Mesangial cell (primary cell): ENCODE data around the gene MRPS34. TPM values are rescaled to one million over a fixed set of nuclear protein-coding genes. Genes with fewer than 3 reads are reported as not detected.

ENCODE experiments used
- total RNA-seq: library from RNA; depleted of rRNA; stranded (reverse); fragments of >200 nt; gene quantifications from 2 replicates; pipeline ENCODE4 v1.2.3, GENCODE V29; 2015

Gene MRPS34
- 108 and 161 TPM in 2 replicates for total RNA-seq

GRCh38 chr16:1772908-1773702 is at the start of gene MRPS34:
Gene MRPS34 (minus strand): TSS chr16:1773134. CDS start chr16:1773119, 15 bp downstream.

DNA sequence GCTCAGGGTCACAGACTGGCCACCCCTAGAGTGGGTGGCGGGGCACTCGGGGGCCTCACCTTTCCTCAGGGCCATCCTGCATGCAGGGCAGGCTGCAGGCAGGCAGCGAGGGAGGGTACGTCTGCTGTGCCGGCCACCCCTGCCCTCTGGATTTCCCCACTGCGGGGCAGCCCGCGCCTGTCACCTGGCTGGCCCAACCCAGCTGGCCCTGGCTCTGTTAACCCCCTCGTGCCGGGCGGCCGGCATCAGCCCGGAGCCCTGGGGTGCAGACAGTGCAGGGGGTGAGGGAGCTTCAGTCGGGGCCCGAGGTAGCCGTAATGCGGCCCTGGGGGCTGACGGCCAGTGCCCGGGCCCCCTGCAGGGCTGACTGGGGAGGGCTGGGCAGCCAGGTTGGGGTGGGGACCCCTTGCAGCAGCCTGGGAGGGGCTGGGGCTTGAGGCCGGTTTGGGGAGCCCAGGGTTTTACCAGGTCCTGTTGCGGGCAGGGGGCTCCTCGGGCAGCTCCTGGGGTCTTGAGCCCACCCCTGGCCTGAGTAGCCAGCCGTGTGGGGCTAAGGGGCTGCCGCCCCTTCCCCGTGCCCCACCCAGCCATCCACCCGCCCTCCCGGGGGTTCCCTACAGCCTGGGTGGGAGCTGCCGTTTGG is 20.8 kb upstream of the MRPS34 start, which contains the start of gene IGFALS:
Gene IGFALS (minus strand): TSS at position 128 of the 643 bp plus-strand sequence. CDS start 53 bp downstream, at position 75.

DNA sequence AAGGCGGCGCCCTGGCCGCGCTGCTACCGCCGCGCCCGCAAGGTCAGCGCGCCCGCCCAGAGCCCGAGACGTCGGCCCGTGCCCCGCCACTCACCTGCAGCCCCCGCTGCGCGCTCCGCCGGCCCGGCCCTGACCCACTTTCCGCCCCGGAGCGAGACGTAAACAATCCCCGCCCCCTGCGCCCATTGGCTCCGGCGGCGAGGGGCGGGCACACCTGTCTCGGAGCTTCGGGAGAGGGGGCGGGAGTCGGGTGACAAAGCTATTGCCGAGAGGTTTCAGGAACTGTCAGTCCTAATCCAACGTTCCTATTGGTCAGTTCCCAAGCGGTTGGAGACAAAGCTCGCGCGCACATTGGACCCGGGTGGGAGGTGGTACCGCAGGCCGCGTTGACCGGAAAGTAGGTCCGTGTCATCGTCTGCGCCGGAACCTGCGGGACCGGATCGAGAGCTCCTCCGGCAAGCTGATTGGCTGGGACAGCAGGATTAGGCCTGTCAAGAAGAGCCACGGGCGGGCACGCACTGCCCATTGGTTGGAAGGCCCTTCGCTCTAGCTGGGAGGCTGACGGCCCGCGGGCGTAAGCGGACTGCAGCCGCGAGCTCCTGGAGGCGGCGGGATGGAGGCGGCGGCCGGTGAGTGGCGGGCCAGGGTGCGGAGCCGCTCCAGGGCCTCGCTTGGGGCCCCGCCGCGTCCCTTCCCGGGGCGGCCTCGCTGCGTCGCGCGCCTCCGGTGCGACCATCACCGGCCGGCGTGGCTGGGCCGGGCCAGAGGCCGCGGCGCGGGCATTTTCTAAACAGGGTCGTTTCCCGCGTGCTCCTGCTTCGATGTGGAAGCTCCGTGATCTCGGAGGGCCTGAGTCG is 9.7 kb upstream of the MRPS34 start, which contains the start of the genes NUBP2 and SPSB3:
Gene NUBP2 (plus strand): TSS at position 553 of the 857 bp plus-strand sequence. CDS start 61 bp downstream, at position 614.
Gene SPSB3 (minus strand): TSS at position 164 of the 857 bp plus-strand sequence. CDS start 1,088 bp downstream, outside the sequence.

GRCh38 chr16:1772362-1772907 is 499 bp downstream of the MRPS34 start, which contains the start of gene EME2:
Gene EME2 (plus strand): TSS chr16:1772810. CDS start chr16:1773228, 418 bp downstream.

DNA sequence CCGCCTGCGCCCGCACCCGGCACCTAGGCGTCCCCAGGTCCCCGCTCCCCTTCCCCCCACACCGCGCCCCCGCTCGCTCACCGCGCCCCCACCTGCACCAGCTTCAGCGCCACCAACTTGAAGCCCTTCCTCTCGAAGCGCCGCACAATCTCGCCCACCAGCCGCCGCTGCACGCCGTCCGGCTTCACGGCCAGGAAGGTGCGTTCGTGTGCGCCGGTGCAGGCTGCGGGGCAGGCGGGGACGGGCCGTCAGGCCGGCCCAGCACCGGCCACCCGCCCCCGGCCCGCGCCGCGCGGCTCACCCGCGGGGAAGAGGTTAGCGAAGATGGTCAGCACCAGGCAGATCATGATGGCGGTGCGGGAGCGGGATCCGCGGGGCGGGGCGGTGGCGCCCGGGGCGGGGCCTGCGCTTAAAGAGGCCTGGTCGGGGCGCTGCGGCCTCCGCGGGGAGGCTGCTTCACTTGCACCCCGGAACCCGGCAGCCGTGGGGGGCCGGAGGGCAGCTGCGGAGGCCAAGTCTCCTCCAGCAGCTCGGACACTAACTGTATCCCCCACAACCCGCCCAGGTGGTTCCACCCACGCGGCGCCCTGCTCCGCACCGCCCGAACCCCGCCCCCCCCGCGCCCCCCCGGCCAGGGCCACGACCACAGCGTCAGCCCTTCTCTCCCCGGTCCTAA is 1.6 kb downstream of the MRPS34 start, which contains the start of gene NME3:
Gene NME3 (minus strand): TSS at position 356 of the 676 bp plus-strand sequence. CDS start 9 bp downstream, at position 347.

Other genes starting within 250 kb of the MRPS34 start
- gene TMEM204, start 239.5 kb downstream of the MRPS34 start, total RNA-seq = 1.6 and 4.4 TPM in 2 replicates
- gene IFT140, start 161.1 kb downstream of the MRPS34 start, total RNA-seq = 8.5 and 35.9 TPM in 2 replicates
- 8.5 and 10.3 TPM in 2 replicates for gene CRAMP1, start 160.8 kb downstream of the MRPS34 start, total RNA-seq
- 119 and 173 TPM in 2 replicates for gene JPT2, start 94.9 kb downstream of the MRPS34 start, total RNA-seq
- gene MAPK8IP3, start 66.9 kb downstream of the MRPS34 start, total RNA-seq = 25.1 and 61.5 TPM in 2 replicates
- gene NME3, start 1.6 kb downstream of the MRPS34 start, total RNA-seq = 61.8 and 131 TPM in 2 replicates
- gene EME2, start 324 bp downstream of the MRPS34 start, total RNA-seq = 4.7 and 7.7 TPM in 2 replicates
- gene SPSB3, start 9.4 kb upstream of the MRPS34 start, total RNA-seq = 37.5 and 99.8 TPM in 2 replicates
- gene NUBP2, start 9.8 kb upstream of the MRPS34 start, total RNA-seq = 86.8 and 113 TPM in 2 replicates
- 0.25 TPM in 1 of 2 replicates, not detected in the other for gene IGFALS, start 20.6 kb upstream of the MRPS34 start, total RNA-seq
- 89.5 and 114 TPM in 2 replicates for gene HAGH, start 53.7 kb upstream of the MRPS34 start, total RNA-seq
- gene FAHD1, start 54.1 kb upstream of the MRPS34 start, total RNA-seq = 77.9 and 83.8 TPM in 2 replicates
- 3.6 and 3.8 TPM in 2 replicates for gene MEIOB, start 99.0 kb upstream of the MRPS34 start, total RNA-seq
- not detected in 2 replicates for gene HS3ST6, start 145.3 kb upstream of the MRPS34 start, total RNA-seq
- gene MSRB1, start 170.1 kb upstream of the MRPS34 start, total RNA-seq = 20.5 and 27.7 TPM in 2 replicates
- not detected in 2 replicates for gene RPL3L, start 181.6 kb upstream of the MRPS34 start, total RNA-seq
- 334 and 388 TPM in 2 replicates for gene NDUFB10, start 186.4 kb upstream of the MRPS34 start, total RNA-seq
- gene RPS2, start 191.7 kb upstream of the MRPS34 start, total RNA-seq = 4,197 and 4,785 TPM in 2 replicates
- gene RNF151, start 193.7 kb upstream of the MRPS34 start, total RNA-seq = 0.16 TPM in 1 of 2 replicates, not detected in the other
- 56.8 and 104 TPM in 2 replicates for gene TBL3, start 198.9 kb upstream of the MRPS34 start, total RNA-seq
- 0.25 TPM in 1 of 2 replicates, not detected in the other for gene NOXO1, start 208.3 kb upstream of the MRPS34 start, total RNA-seq
- 31.9 and 34.9 TPM in 2 replicates for gene GFER, start 211.1 kb upstream of the MRPS34 start, total RNA-seq
- gene SYNGR3, start 216.8 kb upstream of the MRPS34 start, total RNA-seq = 4.6 and 10.0 TPM in 2 replicates
- 42.7 and 46.6 TPM in 2 replicates for gene ZNF598, start 236.7 kb upstream of the MRPS34 start, total RNA-seq
- 4.4 and 5.7 TPM in 2 replicates for gene NPW, start 246.7 kb upstream of the MRPS34 start, total RNA-seq